Stimulated activated CD4-positive, alpha-beta T cell treated with anti-CD3 and anti-CD28 coated beads, Interleukin-2, amount 100 ng/mL, for 4 hours (primary cell): ENCODE data around the gene ICE1.

Experiments used
- DNase-seq: peaks from one replicate; pipeline ENCODE4 v3.0.0-alpha.2; 2020; ENCODE audit warnings: low read depth

The ICE1 gene

GRCh38 chr5:5533927-5534326 lies 111.5 kb downstream of the ICE1 start:
- no peak for DNase-seq

DNA sequence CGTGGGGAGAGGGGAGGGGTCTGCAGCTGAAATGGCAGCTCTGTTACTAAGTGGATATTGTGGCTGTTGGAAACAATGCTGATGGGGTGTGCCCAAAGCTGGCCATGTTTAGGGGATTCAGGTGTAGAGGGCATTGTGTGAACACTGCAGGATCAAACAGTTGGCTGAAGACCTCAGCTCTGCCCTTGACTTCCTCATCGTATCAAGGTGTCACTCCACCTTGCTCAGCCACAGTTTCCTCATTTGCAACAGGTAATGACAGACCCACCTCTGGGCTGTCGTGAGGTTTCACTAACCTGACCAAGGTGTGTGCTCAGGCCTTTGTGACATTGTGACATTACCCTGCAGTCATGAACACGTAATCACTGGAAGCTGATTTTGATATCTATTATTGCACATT lies 111.9 kb downstream of the ICE1 start:
- DNase-seq = no peak

DNA sequence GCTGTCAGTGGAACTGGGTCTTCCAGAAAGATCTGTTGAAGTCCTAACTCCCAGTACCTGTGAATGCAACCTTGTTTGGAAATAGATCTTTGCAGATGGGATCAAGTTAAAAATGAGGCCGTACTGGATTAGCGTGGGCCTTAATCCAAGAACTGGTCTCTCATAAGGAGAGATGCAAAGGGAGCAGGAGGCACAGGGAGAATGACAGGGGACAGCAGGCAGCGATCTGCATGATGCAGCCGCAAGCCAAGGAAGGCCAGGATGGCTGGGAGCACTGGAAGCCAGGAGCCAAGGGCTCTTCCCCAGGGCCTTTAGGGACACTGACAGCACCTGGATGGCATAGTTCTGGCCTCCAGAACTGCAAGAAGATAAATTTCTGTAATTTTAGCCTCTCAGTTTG lies 114.4 kb downstream of the ICE1 start:
- DNase-seq = no peak

- no peak for DNase-seq
These were observed 114.9 kb downstream of the ICE1 start for GRCh38 chr5:5537426-5537825.

DNA sequence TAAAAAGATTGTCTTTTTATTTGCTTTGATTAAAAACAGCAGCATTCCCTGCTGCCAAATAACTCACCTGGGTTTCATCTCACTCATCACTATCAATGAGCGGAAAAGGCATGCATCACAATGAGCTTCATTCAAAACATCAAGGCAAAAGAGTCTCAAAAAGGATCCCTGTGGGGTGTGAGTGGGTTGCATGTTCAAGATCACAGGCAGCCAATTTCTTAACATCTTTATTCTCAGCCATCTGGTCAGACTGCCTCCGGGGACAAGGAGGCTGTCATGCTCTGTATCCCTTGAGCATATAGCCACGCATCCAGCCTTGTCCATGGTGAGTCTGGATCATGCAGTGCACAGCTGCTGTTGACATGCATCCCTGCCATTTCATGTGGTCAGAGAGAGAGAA lies 117.1 kb downstream of the ICE1 start:
- no peak for DNase-seq
